ENCODE measurements around the gene RFX6.

RFX6 gene

GRCh38 chr6:116887168-116887567 is 10.1 kb downstream of the RFX6 start:
- Histone ChIP-seq H3K4me3 (no peak overlapping the region), H3K36me3 (no peaks in the 10 kb centered on the region), H3K4me1 (no peaks in the 10 kb centered on the region), H3K4me2 (no peak overlapping the region), H3K9ac (no peak overlapping the region), H4K20me1 (no peaks in the 10 kb centered on the region), H3K27ac (no peak overlapping the region), H3K27me3 (no peaks in the 10 kb centered on the region), H3K9me3 (replicated peaks in 1 of 11) (no peaks in the 10 kb centered on the region)
- no peak for TF ChIP-seq Cebpa-rat (IDR thresholded peaks at IDR 0.05)

GRCh38 chr6:116887894-116888293 is 10.9 kb downstream of the RFX6 start:
- H3K9me3 ChIP-seq (replicated peaks in 1 of 11), result no peaks in the 10 kb centered on the region
- H3K4me2 ChIP-seq, result no peak overlapping the region
- no peak for TF ChIP-seq Cebpa-rat (IDR thresholded peaks at IDR 0.05)
- no peaks in the 10 kb centered on the region for H3K36me3 ChIP-seq
- H3K27me3 ChIP-seq, result no peaks in the 10 kb centered on the region
- H3K27ac ChIP-seq, result no peak overlapping the region
- no peak overlapping the region for H3K9ac ChIP-seq
- no peaks in the 10 kb centered on the region for H4K20me1 ChIP-seq
- H3K4me3 ChIP-seq, result no peak overlapping the region
- H3K4me1 ChIP-seq, result no peaks in the 10 kb centered on the region

DNA sequence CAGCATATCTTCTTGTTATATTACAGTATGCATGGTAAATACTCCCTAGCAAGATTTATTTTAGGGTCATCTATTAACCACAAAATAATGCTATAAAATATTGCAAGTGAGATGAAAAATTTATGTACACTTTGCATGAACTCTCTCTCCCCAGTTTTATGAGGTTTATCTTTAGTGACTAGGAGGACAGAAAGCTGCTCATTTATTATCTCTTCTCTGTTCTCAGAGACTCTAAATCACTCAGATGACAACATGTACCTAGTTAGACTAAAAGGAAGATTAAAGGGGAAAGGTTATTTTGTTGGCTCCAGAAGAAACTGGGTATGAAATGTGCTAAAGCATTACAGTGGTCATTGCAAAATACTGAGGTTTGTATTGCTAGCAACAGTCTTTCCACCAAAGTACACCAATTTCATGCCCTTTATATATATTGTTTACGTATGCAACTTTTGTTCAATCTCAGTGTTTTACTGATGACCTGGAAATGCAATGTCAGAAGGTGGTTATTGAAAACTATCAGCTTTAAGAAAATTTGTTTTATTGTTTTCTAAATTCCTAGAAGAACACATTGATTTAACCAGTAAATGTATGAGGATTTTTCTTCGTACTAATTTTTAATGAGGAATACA is 11.8 kb downstream of the RFX6 start:
- H3K4me1 ChIP-seq, result no peaks in the 10 kb centered on the region
- H3K9me3 ChIP-seq (replicated peaks in 1 of 11), result no peaks in the 10 kb centered on the region
- TF ChIP-seq Cebpa-rat (IDR thresholded peaks at IDR 0.05), result no peak
- no peaks in the 10 kb centered on the region for H3K27me3 ChIP-seq
- no peak overlapping the region for H3K9ac ChIP-seq
- no peaks in the 10 kb centered on the region for H4K20me1 ChIP-seq
- H3K27ac ChIP-seq, result no peak overlapping the region
- H3K4me3 ChIP-seq, result no peak overlapping the region
- H3K4me2 ChIP-seq, result no peak overlapping the region
- H3K36me3 ChIP-seq, result no peaks in the 10 kb centered on the region

DNA sequence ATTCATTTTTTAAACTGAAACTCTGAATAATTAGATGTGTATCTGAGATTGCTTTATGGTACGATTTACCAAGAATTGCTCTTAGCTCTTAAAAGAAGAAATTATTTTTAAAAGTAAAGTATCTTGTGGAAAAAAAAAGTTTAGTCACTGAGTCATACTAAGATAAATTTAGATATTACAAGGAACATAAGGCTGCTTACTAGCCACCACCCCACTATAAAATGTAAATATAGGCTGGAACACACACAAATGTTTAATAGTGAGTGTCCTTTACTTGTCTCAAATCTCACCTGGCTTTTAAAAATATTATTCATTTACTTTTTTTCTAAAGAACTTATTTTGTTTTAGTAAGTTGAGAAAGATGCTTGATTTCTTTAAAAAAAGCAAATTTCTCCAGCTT is 17.6 kb downstream of the RFX6 start:
- H3K9ac ChIP-seq, result no peak overlapping the region
- no peak overlapping the region for H3K27ac ChIP-seq
- H3K36me3 ChIP-seq, result no peaks in the 10 kb centered on the region
- no peak for TF ChIP-seq Cebpa-rat (IDR thresholded peaks at IDR 0.05)
- no peaks in the 10 kb centered on the region for H3K27me3 ChIP-seq
- H3K4me3 ChIP-seq, result no peak overlapping the region
- no peak overlapping the region for H3K4me2 ChIP-seq
- H4K20me1 ChIP-seq, result no peaks in the 10 kb centered on the region
- no peaks in the 10 kb centered on the region for H3K9me3 ChIP-seq (replicated peaks in 1 of 11)
- H3K4me1 ChIP-seq, result no peaks in the 10 kb centered on the region

GRCh38 chr6:116895935-116896334 is 18.9 kb downstream of the RFX6 start:
- no peaks in the 10 kb centered on the region for H3K9me3 ChIP-seq (replicated peaks in 1 of 11)
- H3K27ac ChIP-seq, result no peak overlapping the region
- H3K9ac ChIP-seq, result no peak overlapping the region
- H3K4me3 ChIP-seq, result no peak overlapping the region
- H3K27me3 ChIP-seq, result no peaks in the 10 kb centered on the region
- H3K36me3 ChIP-seq, result no peaks in the 10 kb centered on the region
- no peaks in the 10 kb centered on the region for H3K4me1 ChIP-seq
- no peak overlapping the region for H3K4me2 ChIP-seq
- no peak for TF ChIP-seq Cebpa-rat (IDR thresholded peaks at IDR 0.05)
- H4K20me1 ChIP-seq, result no peaks in the 10 kb centered on the region

- no peaks in the 10 kb centered on the region for H4K20me1 ChIP-seq
- no peak overlapping the region for H3K4me3 ChIP-seq
- peaks cover 12 to 23% (median 16%) of the 10 kb centered on the region in 11 experiments; a peak in 17 of 22 replicates for H3K9me3 ChIP-seq (replicated peaks in 1 of 11)
- H3K4me2 ChIP-seq, result no peak overlapping the region
- no peaks in the 10 kb centered on the region for H3K36me3 ChIP-seq
- H3K27ac ChIP-seq, result no peak overlapping the region
- H3K4me1 ChIP-seq, result no peaks in the 10 kb centered on the region
- H3K27me3 ChIP-seq, result no peaks in the 10 kb centered on the region
- no peak for TF ChIP-seq Cebpa-rat (IDR thresholded peaks at IDR 0.05)
- H3K9ac ChIP-seq, result no peak overlapping the region
Observed at GRCh38 chr6:116902634-116903033, 25.6 kb downstream of the RFX6 start.

DNA sequence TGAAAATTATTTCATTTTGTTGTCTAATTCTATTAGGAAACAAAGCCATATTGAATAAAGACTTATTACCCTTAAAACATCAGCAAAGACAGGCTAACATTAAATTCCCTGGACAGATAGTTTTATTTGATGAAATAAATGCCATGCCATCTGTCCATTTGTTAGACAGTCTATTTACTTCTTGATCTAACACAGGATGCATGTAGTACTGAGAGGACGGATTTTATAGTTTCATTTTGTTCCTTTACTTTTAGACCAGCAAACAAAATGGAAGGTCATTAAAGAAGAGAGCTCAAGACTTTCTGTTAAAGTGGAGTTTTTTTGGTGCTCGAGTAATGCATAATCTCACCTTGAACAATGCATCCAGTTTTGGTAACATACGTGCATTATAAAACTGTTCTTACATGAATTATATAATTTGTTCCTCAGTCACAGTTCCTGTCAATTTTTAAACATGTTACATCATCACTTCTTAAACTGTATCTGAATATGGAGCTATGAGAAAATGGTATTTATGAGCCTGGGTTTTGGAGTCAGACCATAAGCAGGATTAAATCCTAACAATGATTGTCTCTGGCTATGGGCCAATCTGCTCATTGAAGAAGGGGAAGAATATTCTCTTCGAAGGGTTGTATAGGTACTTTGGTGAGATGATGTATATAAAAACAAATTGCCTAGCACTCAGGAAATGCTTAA is 46.0 kb downstream of the RFX6 start:
- Histone ChIP-seq H3K36me3 (no peaks in the 10 kb centered on the region), H3K4me3 (no peak overlapping the region), H3K9me3 (replicated peaks in 1 of 11) (no peaks in the 10 kb centered on the region), H3K9ac (no peak overlapping the region), H4K20me1 (no peaks in the 10 kb centered on the region; a peak in 1 of 22 replicates), H3K27me3 (no peaks in the 10 kb centered on the region), H3K4me2 (no peak overlapping the region), H3K4me1 (peaks cover 0 to under 1% (median 0%) of the 10 kb centered on the region in 10 experiments; a peak in 1 of 20 replicates), H3K27ac (no peak overlapping the region)
- no peak for TF ChIP-seq Cebpa-rat (IDR thresholded peaks at IDR 0.05)

- no peaks in the 10 kb centered on the region for H3K27me3 ChIP-seq
Observed at GRCh38 chr6:116924245-116924644, 47.2 kb downstream of the RFX6 start.

GRCh38 chr6:116925088-116925794 is 48.2 kb downstream of the RFX6 start:
- no peak overlapping the region for H3K27ac ChIP-seq
- TF ChIP-seq Cebpa-rat (IDR thresholded peaks at IDR 0.05), result no peak
- no peaks in the 10 kb centered on the region; a peak in 1 of 22 replicates for H4K20me1 ChIP-seq
- no peaks in the 10 kb centered on the region for H3K27me3 ChIP-seq
- H3K9ac ChIP-seq, result no peak overlapping the region
- H3K4me1 ChIP-seq, result peaks cover 0 to 5% (median 0%) of the 10 kb centered on the region in 10 experiments; a peak in 1 of 20 replicates
- H3K9me3 ChIP-seq (replicated peaks in 1 of 11), result no peaks in the 10 kb centered on the region
- H3K4me3 ChIP-seq, result no peak overlapping the region
- H3K36me3 ChIP-seq, result no peaks in the 10 kb centered on the region
- H3K4me2 ChIP-seq, result no peak overlapping the region

More at GRCh38 chr6:116924245-116924644, 47.2 kb downstream of the RFX6 start:
- H3K4me1 ChIP-seq, result peaks cover 0 to 5% (median 0%) of the 10 kb centered on the region in 10 experiments; a peak in 1 of 20 replicates
- H4K20me1 ChIP-seq, result no peaks in the 10 kb centered on the region; a peak in 1 of 22 replicates
- no peak overlapping the region for H3K4me2 ChIP-seq
- TF ChIP-seq Cebpa-rat (IDR thresholded peaks at IDR 0.05), result no peak
- H3K27ac ChIP-seq, result no peak overlapping the region
- no peaks in the 10 kb centered on the region for H3K36me3 ChIP-seq
- no peak overlapping the region for H3K9ac ChIP-seq
- H3K9me3 ChIP-seq (replicated peaks in 1 of 11), result no peaks in the 10 kb centered on the region
- H3K4me3 ChIP-seq, result no peak overlapping the region
